ENCODE measurements around the gene DGKG. TPM values are rescaled to one million over a fixed set of nuclear protein-coding genes. Genes with fewer than 3 reads are reported as not detected.

Gene DGKG
- total RNA-seq, 6 experiments from 2014 or later = 0.21 to 0.54 (median 0.38) TPM

DNA sequence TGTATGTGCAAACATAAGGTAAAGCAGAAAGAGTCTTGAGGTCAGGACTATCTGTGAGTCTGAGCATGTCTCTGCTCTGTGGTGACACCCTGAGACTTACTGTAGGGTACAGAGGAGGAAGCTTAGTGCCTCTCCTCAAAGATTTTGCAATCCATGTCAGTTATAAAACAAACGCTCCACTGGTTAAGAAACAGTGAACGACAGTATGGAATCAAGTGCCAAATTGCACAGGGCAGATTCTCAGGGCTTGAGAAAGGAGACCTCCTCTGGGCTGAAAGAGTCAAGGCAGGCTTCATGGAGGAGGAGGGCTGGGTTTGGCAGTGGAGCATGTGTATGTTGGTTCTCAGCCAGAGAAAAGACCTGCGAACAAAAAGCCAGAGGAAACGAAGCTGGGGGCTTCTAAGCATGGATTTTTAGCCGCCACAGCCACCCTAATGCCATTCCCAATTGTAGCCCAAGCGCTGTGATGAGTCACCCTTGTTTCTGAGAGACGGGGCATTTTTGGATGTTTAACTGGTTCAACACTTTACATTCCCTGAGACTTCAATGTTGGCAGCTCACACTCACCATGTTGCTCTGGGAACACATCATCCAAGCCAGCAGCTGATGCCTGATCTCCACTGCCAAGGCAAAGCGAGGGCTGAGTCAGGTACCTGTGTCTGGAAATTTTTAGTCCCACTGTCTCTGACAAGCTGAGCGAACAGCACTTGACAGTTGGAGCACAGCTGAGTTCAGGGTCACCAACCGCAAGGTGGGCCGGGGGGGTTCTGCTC, 3.4 kb upstream of the DGKG start:
- Mint-ChIP-seq H3K27me3 (ENCODE audit: insufficient read depth) (peaks cover 56% of the 10 kb centered on the region), H3K4me3 (no peak overlapping the region), H3K36me3 (ENCODE audit: low read depth) (no peaks in the 10 kb centered on the region), H3K4me1 (ENCODE audit: low read depth) (peaks cover 11% of the 10 kb centered on the region), H3K9me3 (no peaks in the 10 kb centered on the region), H3K27ac (no peak overlapping the region)
- no peak for DNase-seq
- TF ChIP-seq, protein P1, sequence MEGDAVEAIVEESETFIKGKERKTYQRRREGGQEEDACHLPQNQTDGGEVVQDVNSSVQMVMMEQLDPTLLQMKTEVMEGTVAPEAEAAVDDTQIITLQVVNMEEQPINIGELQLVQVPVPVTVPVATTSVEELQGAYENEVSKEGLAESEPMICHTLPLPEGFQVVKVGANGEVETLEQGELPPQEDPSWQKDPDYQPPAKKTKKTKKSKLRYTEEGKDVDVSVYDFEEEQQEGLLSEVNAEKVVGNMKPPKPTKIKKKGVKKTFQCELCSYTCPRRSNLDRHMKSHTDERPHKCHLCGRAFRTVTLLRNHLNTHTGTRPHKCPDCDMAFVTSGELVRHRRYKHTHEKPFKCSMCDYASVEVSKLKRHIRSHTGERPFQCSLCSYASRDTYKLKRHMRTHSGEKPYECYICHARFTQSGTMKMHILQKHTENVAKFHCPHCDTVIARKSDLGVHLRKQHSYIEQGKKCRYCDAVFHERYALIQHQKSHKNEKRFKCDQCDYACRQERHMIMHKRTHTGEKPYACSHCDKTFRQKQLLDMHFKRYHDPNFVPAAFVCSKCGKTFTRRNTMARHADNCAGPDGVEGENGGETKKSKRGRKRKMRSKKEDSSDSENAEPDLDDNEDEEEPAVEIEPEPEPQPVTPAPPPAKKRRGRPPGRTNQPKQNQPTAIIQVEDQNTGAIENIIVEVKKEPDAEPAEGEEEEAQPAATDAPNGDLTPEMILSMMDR (IDR thresholded peaks at IDR 0.05) = no peak

GRCh38 chr3:186362988-186363387, 954 bp upstream of the DGKG start:
- Mint-ChIP-seq H3K27ac (no peak overlapping the region), H3K9me3 (no peaks in the 10 kb centered on the region), H3K36me3 (ENCODE audit: low read depth) (no peaks in the 10 kb centered on the region), H3K4me3 (no peak overlapping the region), H3K4me1 (ENCODE audit: low read depth) (peaks cover 11% of the 10 kb centered on the region), H3K27me3 (ENCODE audit: insufficient read depth) (peaks cover 47% of the 10 kb centered on the region)
- no peak for DNase-seq
- TF ChIP-seq, protein P1 (IDR thresholded peaks at IDR 0.05) = no peak

GRCh38 chr3:186362537-186362842, 456 bp upstream of the DGKG start:
- Mint-ChIP-seq H3K4me3 (no peak overlapping the region), H3K27ac (no peak overlapping the region), H3K36me3 (ENCODE audit: low read depth) (no peaks in the 10 kb centered on the region), H3K4me1 (ENCODE audit: low read depth) (peaks cover 11% of the 10 kb centered on the region), H3K9me3 (no peaks in the 10 kb centered on the region), H3K27me3 (ENCODE audit: insufficient read depth) (peaks cover 43% of the 10 kb centered on the region)
- TF ChIP-seq, protein P1 (IDR thresholded peaks at IDR 0.05) = no peak
- no peak for DNase-seq

- Mint-ChIP-seq H3K36me3 (ENCODE audit: low read depth) (no peaks in the 10 kb centered on the region), H3K4me1 (ENCODE audit: low read depth) (peaks cover 11% of the 10 kb centered on the region), H3K27me3 (ENCODE audit: insufficient read depth) (peaks cover 36% of the 10 kb centered on the region), H3K27ac (no peak overlapping the region), H3K9me3 (no peaks in the 10 kb centered on the region), H3K4me3 (no peak overlapping the region)
- TF ChIP-seq, protein P1 (IDR thresholded peaks at IDR 0.05) = no peak
- DNase-seq = no peak
Measured at GRCh38 chr3:186361246-186361761, 730 bp downstream of the DGKG start.

- TF ChIP-seq, protein P1 (IDR thresholded peaks at IDR 0.05) = no peak
- H3K27me3 Mint-ChIP-seq (ENCODE audit: insufficient read depth) = peaks cover 36% of the 10 kb centered on the region
- H3K27ac Mint-ChIP-seq = no peak overlapping the region
- no peak for DNase-seq
- H3K9me3 Mint-ChIP-seq = no peaks in the 10 kb centered on the region
- no peak overlapping the region for H3K4me3 Mint-ChIP-seq
- H3K4me1 Mint-ChIP-seq (ENCODE audit: low read depth) = peaks cover 11% of the 10 kb centered on the region
- H3K36me3 Mint-ChIP-seq (ENCODE audit: low read depth) = no peaks in the 10 kb centered on the region
Measured at GRCh38 chr3:186360779-186361178, 1.3 kb downstream of the DGKG start.
